ENCODE results near the gene UBTF.

DNA sequence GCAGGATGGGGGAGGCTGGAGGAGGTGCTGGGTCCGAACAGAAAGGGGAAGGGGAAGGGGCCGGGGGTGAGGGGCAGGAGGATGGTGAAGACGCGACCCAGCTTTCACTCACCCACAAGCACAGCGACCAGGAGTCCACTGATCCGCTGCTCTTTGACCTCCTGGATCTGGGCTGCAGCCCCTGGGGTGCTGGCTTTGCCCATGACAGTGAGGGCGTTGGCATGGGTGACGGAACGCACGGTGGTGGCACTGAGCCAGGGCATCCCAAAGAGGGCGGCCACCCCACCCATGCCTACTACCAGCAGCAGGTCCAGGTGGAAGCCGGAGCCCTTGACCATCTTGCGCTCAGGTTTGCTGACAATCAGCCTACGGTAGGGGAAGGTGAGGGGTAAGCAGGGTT, 33.5 kb upstream of the UBTF start:
- TF ChIP-seq, protein P1, sequence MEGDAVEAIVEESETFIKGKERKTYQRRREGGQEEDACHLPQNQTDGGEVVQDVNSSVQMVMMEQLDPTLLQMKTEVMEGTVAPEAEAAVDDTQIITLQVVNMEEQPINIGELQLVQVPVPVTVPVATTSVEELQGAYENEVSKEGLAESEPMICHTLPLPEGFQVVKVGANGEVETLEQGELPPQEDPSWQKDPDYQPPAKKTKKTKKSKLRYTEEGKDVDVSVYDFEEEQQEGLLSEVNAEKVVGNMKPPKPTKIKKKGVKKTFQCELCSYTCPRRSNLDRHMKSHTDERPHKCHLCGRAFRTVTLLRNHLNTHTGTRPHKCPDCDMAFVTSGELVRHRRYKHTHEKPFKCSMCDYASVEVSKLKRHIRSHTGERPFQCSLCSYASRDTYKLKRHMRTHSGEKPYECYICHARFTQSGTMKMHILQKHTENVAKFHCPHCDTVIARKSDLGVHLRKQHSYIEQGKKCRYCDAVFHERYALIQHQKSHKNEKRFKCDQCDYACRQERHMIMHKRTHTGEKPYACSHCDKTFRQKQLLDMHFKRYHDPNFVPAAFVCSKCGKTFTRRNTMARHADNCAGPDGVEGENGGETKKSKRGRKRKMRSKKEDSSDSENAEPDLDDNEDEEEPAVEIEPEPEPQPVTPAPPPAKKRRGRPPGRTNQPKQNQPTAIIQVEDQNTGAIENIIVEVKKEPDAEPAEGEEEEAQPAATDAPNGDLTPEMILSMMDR (conservative IDR thresholded peaks at IDR 0.05 in 1 of 2, IDR thresholded peaks at IDR 0.05 in 1 of 2; ENCODE audit: extremely low read depth in 1 of 2, insufficient read depth in 1 of 2, low read depth in 1 of 2, low read length in 2 of 2) = no peak
- no peak for TF ChIP-seq EZH2 (IDR thresholded peaks at IDR 0.05; ENCODE audit: borderline replicate concordance, low read length)
